Cardiac fibroblast (primary cell): ENCODE data around the gene KIF21A.
A peak's percentile ranks its signal among the peaks of the same experiment; 100 is the strongest.

ENCODE experiments used
- DNase-seq, 2 donors: peaks; one replicate each; pipeline versions ENCODE4 v3.0.0 to v3.0.0-alpha.2; 2010; ENCODE audit warnings: low read depth in 2 of 2
- H3K4me3 ChIP-seq, 2 donors: replicated peaks in 1 of 2; 1 replicate in 1 of 2; 2 replicates in 1 of 2; pipeline ENCODE4 v1.5.1; 2011; ENCODE audit warnings: low read depth in 2 of 2, low read length in 2 of 2, mild to moderate bottlenecking in 2 of 2, moderate library complexity in 1 of 2
- CTCF ChIP-seq: IDR thresholded peaks from one replicate; pipeline ENCODE4 v1.5.1; 2011; ENCODE audit warnings: low read depth, mild to moderate bottlenecking, low read length, inconsistent platforms

Gene KIF21A

GRCh38 chr12:39278426-39278825 lies 164.5 kb downstream of the KIF21A start:
- no peak overlapping the region for H3K4me3 ChIP-seq
- DNase-seq: no peak
- no peak for TF ChIP-seq CTCF

GRCh38 chr12:39277416-39277815 lies 165.5 kb downstream of the KIF21A start:
- TF ChIP-seq CTCF: no peak
- peak in 1 of 2 donors; percentile 18 for DNase-seq
- H3K4me3 ChIP-seq: no peak overlapping the region

GRCh38 chr12:39275846-39276245 lies 167.1 kb downstream of the KIF21A start:
- no peak overlapping the region for H3K4me3 ChIP-seq
- no peak for TF ChIP-seq CTCF
- no peak for DNase-seq

- no peak overlapping the region for H3K4me3 ChIP-seq
- TF ChIP-seq CTCF: peak; percentile 54
- peak; percentile 54 to 67 for DNase-seq
Observed at GRCh38 chr12:39272871-39273655, 169.9 kb downstream of the KIF21A start.

- no peak overlapping the region for H3K4me3 ChIP-seq
- no peak for TF ChIP-seq CTCF
- DNase-seq: no peak
Observed at GRCh38 chr12:39269492-39269891, 173.4 kb downstream of the KIF21A start.

GRCh38 chr12:39267886-39268285 lies 175.0 kb downstream of the KIF21A start:
- no peak overlapping the region for H3K4me3 ChIP-seq
- no peak for TF ChIP-seq CTCF
- no peak for DNase-seq

- no peak overlapping the region for H3K4me3 ChIP-seq
- no peak for DNase-seq
- no peak for TF ChIP-seq CTCF
Observed at GRCh38 chr12:39252628-39253027, 190.3 kb downstream of the KIF21A start.
